Astrocyte of the cerebellum (primary cell): ENCODE results near the gene GNE.
"Not testable (repeated sequence)": the region's sequence is repeated elsewhere in the genome, so short reads cannot be mapped to it uniquely, and the experiment has no call there.

Experiments
- DNase-seq: peaks from one replicate; pipeline ENCODE4 v3.0.0-alpha.2; 2011; ENCODE audit warnings: low read depth
- H3K4me3 ChIP-seq: 2 replicates; pipeline ENCODE4 v1.5.1; 2011; ENCODE audit warnings: mild to moderate bottlenecking, low read depth, low read length, moderate library complexity
- CTCF ChIP-seq: IDR thresholded peaks from 2 replicates; pipeline ENCODE4 v1.5.1; 2012; ENCODE audit warnings: low read length, low read depth, moderate library complexity, mild to moderate bottlenecking; ENCODE audit errors: missing control alignments
- in situ Hi-C: cut with HindIII; loops from 2 replicates; pipeline ENCODE4 v1.10.0; 2017; ENCODE audit warnings: low sequenced_read_pairs

Gene GNE, protein sequence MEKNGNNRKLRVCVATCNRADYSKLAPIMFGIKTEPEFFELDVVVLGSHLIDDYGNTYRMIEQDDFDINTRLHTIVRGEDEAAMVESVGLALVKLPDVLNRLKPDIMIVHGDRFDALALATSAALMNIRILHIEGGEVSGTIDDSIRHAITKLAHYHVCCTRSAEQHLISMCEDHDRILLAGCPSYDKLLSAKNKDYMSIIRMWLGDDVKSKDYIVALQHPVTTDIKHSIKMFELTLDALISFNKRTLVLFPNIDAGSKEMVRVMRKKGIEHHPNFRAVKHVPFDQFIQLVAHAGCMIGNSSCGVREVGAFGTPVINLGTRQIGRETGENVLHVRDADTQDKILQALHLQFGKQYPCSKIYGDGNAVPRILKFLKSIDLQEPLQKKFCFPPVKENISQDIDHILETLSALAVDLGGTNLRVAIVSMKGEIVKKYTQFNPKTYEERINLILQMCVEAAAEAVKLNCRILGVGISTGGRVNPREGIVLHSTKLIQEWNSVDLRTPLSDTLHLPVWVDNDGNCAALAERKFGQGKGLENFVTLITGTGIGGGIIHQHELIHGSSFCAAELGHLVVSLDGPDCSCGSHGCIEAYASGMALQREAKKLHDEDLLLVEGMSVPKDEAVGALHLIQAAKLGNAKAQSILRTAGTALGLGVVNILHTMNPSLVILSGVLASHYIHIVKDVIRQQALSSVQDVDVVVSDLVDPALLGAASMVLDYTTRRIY

DNA sequence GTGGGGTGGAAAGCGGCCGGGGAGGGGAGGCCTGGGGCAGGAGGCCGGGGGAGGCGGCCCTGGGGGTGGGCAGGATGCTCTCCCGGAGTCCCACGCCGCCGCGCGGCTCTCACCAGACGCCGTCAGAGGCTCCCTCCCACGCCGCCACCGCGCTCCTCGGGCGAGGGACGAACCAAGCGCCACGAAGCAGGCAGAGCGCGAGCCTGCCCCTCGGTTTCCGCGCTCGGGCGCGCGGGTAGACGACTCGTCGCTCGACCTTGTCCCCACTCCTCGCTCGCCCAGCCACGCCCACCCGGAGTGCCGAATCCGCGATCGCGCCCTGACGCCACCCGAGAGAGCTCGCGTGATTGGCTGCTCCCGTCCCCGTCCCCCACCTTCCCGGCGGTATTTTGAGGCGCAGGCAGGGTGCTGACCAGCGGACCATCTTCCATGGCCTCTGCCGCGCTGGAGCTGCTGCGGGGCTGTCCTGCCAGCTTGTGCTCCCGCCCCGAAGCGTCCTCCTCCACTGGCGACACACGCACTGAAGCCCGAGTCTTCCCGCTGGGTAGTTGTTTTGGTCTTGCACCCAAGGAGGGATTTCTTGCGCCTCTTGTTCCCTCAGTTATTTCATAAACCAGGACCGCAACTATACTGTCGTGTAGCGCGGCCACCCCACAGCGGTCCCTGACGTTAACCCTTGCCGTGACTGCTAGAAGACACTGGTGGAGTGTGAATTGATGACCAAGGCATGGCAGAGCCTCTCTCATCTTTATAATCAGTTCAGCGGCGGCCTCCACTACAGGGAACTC lies at the start of gene GNE:
Gene GNE (minus strand): TSS at position 241 of the 788 bp plus-strand sequence. CDS start 9,093 bp downstream, outside the sequence.
- peak within 1 kb of the TSS; percentile 86 for H3K4me3 ChIP-seq
- in situ Hi-C loops, result no loop called here
- TF ChIP-seq CTCF, result no peak
- DNase-seq, result peak; percentile 85

GRCh38 chr9:36306471-36307306 lies 48.4 kb upstream of the GNE start:
- in situ Hi-C loops, result no loop called here
- no peak for DNase-seq
- no peak for TF ChIP-seq CTCF
- no peak overlapping the region for H3K4me3 ChIP-seq

DNA sequence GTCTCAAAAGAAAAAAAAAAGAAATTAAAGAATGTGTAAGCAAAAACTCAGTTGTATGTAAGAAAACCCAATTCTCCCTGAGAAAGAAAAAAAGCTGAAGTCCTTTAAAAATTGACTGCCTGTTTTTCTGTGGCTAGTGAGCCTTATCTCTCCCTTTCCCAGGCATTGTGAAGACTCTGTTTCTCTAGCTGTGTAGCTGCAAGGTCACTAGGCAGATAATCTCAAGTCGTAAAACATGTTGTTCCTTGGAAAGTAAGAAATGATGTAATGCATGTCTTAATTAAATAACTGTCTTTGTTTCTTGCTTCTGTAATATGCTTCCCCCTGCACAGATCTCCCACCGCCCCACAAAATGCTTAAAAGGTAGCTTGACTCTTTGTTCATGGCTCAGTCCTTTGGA lies 46.1 kb upstream of the GNE start:
- H3K4me3 ChIP-seq, in situ Hi-C loops: not testable (repeated sequence)

GRCh38 chr9:36301227-36301626 lies 43.0 kb upstream of the GNE start:
- in situ Hi-C loops, result no loop called here
- H3K4me3 ChIP-seq, result no peak overlapping the region
- DNase-seq, result no peak
- TF ChIP-seq CTCF, result no peak

More for the DNA sequence above, 46.1 kb upstream of the GNE start:
- DNase-seq, result not testable (repeated sequence)

DNA sequence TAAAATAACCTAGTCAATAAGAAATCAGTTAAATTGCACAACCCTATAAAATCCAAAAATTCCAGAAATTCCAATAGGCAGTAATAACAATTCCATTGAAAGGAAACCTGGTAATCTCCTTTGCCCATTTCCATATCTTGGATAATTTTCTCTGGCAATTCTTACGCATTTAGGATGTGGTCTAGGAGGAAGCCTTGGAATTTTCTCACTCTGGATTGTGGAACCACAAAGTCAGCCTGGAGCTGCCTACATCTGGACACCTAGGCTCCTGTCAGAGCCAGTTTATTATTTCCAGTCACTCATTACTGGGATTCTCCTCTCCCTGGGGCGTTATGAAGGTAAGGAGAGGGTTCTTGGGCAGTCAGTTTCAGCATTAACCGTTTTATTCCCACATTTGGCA lies 40.3 kb upstream of the GNE start:
- DNase-seq, result peak; percentile 67
- H3K4me3 ChIP-seq, result no peak overlapping the region
- in situ Hi-C loops, result no loop called here
- no peak for TF ChIP-seq CTCF

DNA sequence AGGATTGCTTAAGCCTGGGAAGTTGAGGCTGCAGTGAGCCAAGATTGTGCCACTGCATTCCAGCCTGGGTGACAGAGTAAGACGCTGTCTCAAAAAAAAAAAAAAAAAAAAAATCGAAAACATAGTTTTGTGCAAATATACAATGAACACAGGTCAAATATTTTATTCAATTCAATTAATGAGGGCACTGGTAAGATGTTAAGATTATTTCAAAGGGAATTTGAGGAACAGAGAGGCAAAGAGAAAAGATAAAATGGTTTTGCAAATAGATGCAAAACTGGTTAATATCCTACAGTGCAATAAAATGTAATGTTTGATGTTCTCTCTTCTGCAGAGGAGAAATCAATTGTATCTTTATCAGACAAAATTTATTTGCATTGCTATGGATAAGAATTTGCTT lies 39.5 kb upstream of the GNE start:
- in situ Hi-C loops, result no loop called here
- TF ChIP-seq CTCF, result no peak
- H3K4me3 ChIP-seq, result no peak overlapping the region
- DNase-seq, result no peak

- H3K4me3 ChIP-seq, DNase-seq, in situ Hi-C loops: not testable (repeated sequence)
Observed at GRCh38 chr9:36294996-36295395, 36.7 kb upstream of the GNE start.
